ENCODE measurements around the gene HMCES.

HMCES gene

DNA sequence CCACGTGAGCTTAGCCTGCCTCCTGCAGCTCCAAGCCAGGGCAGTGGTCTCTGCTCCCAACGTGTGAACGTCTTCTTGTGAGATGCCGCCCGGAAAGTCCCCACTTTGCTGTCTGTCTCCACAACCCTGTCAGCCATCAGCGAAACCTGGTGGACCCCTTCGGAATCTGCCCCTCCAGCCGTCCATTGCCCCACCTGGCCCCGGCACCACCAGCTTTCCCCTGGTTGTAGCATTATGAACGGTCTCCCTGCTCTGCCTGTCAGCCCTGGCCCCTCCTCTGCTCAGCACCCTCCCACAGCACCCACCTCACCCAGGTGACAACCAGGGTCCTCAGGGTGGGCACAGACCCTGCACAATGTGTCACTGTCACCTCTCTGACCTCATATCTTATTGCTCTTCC is 71.1 kb downstream of the HMCES start:
- no peak for DNase-seq

DNA sequence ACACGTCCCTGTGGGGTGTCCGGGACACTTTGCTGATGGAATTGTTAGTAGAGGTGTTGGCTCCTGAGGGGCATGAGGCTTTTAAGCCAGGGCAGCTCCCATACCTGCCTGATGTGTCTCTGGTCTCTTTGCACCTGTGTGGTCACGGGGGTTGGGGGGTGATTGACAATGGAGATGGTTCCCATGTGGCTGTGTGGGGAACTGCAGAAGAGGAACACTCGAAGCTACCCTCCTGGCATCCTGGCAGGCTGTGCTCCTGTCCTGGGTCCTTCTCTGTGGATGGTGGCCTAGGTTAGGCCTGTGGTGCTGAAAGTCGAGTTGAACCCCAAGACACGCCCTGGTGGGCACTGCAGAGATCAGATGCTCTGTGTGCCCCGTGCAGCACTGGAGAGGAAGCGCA is 73.4 kb downstream of the HMCES start:
- DNase-seq = no peak

DNA sequence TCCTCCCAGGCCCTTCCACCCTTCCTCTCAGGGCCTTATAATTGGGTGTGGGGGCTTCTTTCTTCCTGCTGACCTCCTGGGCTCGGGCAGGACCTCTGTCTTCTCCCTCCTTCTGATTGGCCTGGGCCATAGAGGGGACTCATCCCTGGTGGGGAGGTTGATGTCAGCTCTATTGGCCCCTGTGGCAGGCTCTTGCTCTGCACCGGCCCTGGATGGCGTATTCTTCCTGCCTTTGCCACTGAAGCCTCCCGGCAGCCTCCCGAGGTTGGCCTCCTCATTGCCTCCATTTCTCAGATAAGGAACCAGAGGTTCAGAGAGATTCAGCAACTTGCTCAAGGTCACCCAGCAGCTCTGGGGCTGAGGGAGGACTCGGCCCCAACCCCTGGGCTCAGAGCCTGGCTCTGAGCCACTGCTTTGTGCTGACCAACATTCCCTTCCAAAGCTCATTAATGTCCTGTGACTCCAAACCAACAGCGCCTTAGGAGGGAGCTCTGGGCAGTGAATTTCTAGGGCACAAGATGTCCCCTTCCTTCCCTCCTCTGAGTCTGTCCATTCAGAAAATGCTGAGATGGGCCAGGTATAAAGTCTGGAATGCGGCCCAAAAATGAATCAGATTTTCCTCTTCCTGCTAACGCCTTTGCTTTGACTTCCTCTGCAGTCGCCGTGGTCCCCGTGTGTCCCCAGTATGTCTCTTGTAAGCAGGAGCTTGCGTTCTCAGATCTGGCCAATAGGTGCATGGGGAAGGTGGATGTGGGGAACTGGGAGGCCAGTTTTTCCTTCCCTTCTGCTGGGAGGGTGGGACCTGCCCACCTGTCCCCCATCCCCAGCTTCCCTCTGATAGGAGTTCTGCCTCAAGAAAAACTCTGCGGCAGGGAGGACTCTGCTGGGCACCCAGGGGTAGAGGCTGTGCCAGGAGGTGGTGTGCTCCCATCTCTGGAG is 74.2 kb downstream of the HMCES start:
- DNase-seq = no peak

- no peak for DNase-seq
These were observed 74.9 kb downstream of the HMCES start for GRCh38 chr3:129353589-129353941.

Data from NCI-H1436 treated with DMSO at 0.1 percent for 48 hours (cell line).